ENCODE results near the gene CADPS.

DNA sequence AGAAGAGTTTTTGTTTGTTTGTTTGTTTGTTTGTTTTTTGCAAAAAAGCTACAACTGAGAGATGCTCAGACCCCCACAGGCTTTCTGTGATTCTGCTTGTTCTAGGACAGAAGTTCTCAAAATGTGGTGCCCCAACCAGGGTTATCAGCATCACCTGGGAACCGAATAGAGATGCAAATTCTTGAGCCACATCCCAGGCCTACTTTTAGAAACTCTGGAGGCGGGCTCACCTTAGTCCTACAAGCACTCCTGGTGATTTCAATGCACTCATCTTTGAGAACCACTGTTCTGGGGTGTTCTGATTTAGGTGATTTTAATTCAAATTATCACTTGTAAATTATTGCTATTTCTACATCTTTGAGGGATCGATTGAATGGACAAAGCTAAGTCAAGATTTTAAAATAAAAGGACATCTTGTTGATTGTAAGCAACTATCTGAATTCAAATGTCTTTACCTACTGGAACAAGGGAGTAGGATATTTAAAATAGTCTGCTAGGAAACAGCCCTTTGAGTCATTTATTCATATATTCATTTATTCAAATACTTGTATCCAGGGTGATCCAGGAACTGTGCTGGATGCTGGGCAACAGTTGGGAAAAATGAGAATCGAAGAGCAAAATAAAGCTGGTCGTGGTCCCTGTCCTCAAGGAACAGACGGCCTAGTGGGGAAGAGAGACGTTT, 44.7 kb upstream of the CADPS start:
- TF ChIP-seq, protein P1, sequence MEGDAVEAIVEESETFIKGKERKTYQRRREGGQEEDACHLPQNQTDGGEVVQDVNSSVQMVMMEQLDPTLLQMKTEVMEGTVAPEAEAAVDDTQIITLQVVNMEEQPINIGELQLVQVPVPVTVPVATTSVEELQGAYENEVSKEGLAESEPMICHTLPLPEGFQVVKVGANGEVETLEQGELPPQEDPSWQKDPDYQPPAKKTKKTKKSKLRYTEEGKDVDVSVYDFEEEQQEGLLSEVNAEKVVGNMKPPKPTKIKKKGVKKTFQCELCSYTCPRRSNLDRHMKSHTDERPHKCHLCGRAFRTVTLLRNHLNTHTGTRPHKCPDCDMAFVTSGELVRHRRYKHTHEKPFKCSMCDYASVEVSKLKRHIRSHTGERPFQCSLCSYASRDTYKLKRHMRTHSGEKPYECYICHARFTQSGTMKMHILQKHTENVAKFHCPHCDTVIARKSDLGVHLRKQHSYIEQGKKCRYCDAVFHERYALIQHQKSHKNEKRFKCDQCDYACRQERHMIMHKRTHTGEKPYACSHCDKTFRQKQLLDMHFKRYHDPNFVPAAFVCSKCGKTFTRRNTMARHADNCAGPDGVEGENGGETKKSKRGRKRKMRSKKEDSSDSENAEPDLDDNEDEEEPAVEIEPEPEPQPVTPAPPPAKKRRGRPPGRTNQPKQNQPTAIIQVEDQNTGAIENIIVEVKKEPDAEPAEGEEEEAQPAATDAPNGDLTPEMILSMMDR (IDR thresholded peaks at IDR 0.05; ENCODE audit: poor library complexity): no peak
- no peak for TF ChIP-seq EZH2 (IDR thresholded peaks at IDR 0.05; ENCODE audit: borderline replicate concordance)

Measured in hepatocyte (in vitro differentiated cells).